OCI-LY7 (cell line): Measurements from ENCODE around the gene KTN1. TPM values are rescaled to one million over a fixed set of nuclear protein-coding genes. Genes with fewer than 3 reads are reported as not detected.

Source experiments
- BruUV-seq: library from RNA; stranded (reverse); fragments of 400-500 nt; replicated peaks from 2 replicates; lab custom pipeline; 2021; lab: Mats Ljungman, UMichigan
- CTCF ChIA-PET: fragments of 300-600 bp; sonication (Branson Sonifier 250); formaldehyde crosslinking; loops from one replicate; lab custom pipeline; 2022; ENCODE audit warnings: antibody characterized with exemption; ENCODE audit not compliant: unreplicated experiment; lab: Charles Lee
- POLR2A ChIA-PET: fragments of 300-600 bp; sonication (Branson Sonifier 250); formaldehyde crosslinking; loops from one replicate; lab custom pipeline; 2022; ENCODE audit warnings: antibody characterized with exemption; lab: Charles Lee
- DNase-seq: peaks from one replicate; pipeline ENCODE4 v3.0.0-alpha.2; 2015; ENCODE audit warnings: low spot score
- H2AFZ ChIP-seq: fragments of 200-600 bp; sonication (generic), shearing (Covaris generic); 2 replicates; pipeline ENCODE4 v1.6.1; 2014; ENCODE audit warnings: mild to moderate bottlenecking, antibody characterized with exemption, low read length, moderate library complexity
- H3K27ac ChIP-seq: fragments of 200-600 bp; sonication (generic); 2 replicates; pipeline ENCODE4 v1.5.1; 2014; ENCODE audit warnings: mixed run types, low read depth, mild to moderate bottlenecking, moderate library complexity, low read length, inconsistent platforms; ENCODE audit not compliant: poor library complexity, severe bottlenecking
- H3K36me3 ChIP-seq: fragments of 200-600 bp; sonication (generic); 2 replicates; pipeline ENCODE4 v1.6.1; 2014; ENCODE audit warnings: mild to moderate bottlenecking, antibody characterized with exemption, low read length, moderate library complexity, mixed read lengths; ENCODE audit not compliant: insufficient read depth
- H3K4me1 ChIP-seq: fragments of 200-600 bp; sonication (generic); 2 replicates; pipeline ENCODE4 v1.5.1; 2014; ENCODE audit warnings: mild to moderate bottlenecking, low read length; ENCODE audit not compliant: insufficient read depth, poor library complexity, severe bottlenecking
- H3K4me2 ChIP-seq: fragments of 200-600 bp; sonication (generic); 2 replicates; pipeline ENCODE4 v1.6.1; 2014; ENCODE audit warnings: mild to moderate bottlenecking, low read length
- H3K4me3 ChIP-seq: fragments of 200-600 bp; sonication (generic); 2 replicates; pipeline ENCODE4 v1.5.1; 2014; ENCODE audit warnings: mild to moderate bottlenecking, low read depth, low read length; ENCODE audit not compliant: poor library complexity, severe bottlenecking
- H3K79me2 ChIP-seq: fragments of 200-600 bp; sonication (generic); 2 replicates; pipeline ENCODE4 v1.6.1; 2016; ENCODE audit warnings: low read depth, mild to moderate bottlenecking, low read length, moderate library complexity, mixed read lengths; ENCODE audit not compliant: insufficient read depth
- H3K9me2 ChIP-seq: fragments of 200-600 bp; sonication (generic); 2 replicates; pipeline ENCODE4 v1.6.1; 2016; ENCODE audit warnings: mild to moderate bottlenecking, low read length, mixed read lengths; ENCODE audit not compliant: insufficient read depth
- H3K9me3 ChIP-seq: fragments of 200-600 bp; sonication (generic); 2 replicates; pipeline ENCODE4 v1.6.1; 2014; ENCODE audit warnings: mild to moderate bottlenecking, mixed run types, low read length, mixed read lengths
- H4K20me1 ChIP-seq: fragments of 200-600 bp; sonication (generic); 2 replicates; pipeline ENCODE4 v1.6.1; 2014; ENCODE audit warnings: mild to moderate bottlenecking, antibody characterized with exemption, low read length, moderate library complexity, mixed read lengths; ENCODE audit not compliant: insufficient read depth
- EZH2phosphoT487 ChIP-seq: fragments of 200-600 bp; sonication (generic); IDR thresholded peaks from 2 replicates; pipeline ENCODE4 v1.6.1; 2018; ENCODE audit warnings: low read depth, borderline replicate concordance, mild to moderate bottlenecking, mixed run types, antibody characterized with exemption, low read length, moderate library complexity, mixed read lengths
- intact Hi-C: fragments of 100-400 bp; cut with micrococcal nuclease; formaldehyde crosslinking; loops from one replicate; pipeline ENCODE4 v1.10.0; 2022; ENCODE audit not compliant: unreplicated experiment
- total RNA-seq, 2 experiments: library from RNA; depleted of rRNA in 1 of 2; stranded (reverse); fragments of >200 nt in 1 of 2; shearing (Covaris generic) in 1 of 2; gene quantifications; 2 replicates each; pipeline ENCODE4 v1.2.3, GENCODE V29; 2014 to 2022
- TF ChIP-seq, protein P1 (sequence below): fragments of 200-600 bp; sonication (generic); conservative IDR thresholded peaks from 2 replicates; pipeline ENCODE4 v1.5.1; 2014; ENCODE audit warnings: mild to moderate bottlenecking, antibody characterized with exemption, low read length, moderate library complexity, mixed read lengths

KTN1 gene
- total RNA-seq, 2 experiments from 2014 or later = 60.6 to 124 TPM

DNA sequence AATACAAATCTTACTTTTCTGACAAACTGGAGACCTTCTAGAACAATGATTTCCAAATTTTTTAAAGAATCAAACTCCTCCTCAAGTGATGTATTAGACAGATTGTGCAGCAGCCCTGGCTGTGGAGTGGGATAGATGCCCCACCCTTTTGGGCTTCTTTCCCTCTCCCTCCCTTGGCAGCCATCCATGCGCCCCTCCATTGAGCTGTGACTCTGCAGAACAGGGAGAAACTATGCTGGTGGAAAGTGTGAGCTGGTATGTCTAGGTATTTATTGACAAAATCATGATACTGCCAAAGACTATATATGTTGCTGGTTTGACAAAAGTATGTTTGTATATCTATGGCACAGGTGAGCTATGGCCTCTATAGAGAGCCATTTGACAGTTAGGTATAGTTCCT, 138.5 kb downstream of the KTN1 start:
- POLR2A ChIA-PET = interaction anchor here (0.5 kb wide), 1 partner anchor 102 kb away, joined by 3 read pairs; no protein-coding TSS in a partner anchor
- Histone ChIP-seq H3K4me2 (no peak overlapping the region), H3K36me3 (no peaks in the 10 kb centered on the region), H3K27ac (no peak overlapping the region), H3K4me3 (no peak overlapping the region), H3K9me2 (no peaks in the 10 kb centered on the region), H3K4me1 (no peaks in the 10 kb centered on the region), H4K20me1 (no peaks in the 10 kb centered on the region), H2AFZ (no peak overlapping the region), H3K79me2 (no peaks in the 10 kb centered on the region), H3K9me3 (no peaks in the 10 kb centered on the region)
- intact Hi-C loops = no loop called here
- TF ChIP-seq, protein P1, sequence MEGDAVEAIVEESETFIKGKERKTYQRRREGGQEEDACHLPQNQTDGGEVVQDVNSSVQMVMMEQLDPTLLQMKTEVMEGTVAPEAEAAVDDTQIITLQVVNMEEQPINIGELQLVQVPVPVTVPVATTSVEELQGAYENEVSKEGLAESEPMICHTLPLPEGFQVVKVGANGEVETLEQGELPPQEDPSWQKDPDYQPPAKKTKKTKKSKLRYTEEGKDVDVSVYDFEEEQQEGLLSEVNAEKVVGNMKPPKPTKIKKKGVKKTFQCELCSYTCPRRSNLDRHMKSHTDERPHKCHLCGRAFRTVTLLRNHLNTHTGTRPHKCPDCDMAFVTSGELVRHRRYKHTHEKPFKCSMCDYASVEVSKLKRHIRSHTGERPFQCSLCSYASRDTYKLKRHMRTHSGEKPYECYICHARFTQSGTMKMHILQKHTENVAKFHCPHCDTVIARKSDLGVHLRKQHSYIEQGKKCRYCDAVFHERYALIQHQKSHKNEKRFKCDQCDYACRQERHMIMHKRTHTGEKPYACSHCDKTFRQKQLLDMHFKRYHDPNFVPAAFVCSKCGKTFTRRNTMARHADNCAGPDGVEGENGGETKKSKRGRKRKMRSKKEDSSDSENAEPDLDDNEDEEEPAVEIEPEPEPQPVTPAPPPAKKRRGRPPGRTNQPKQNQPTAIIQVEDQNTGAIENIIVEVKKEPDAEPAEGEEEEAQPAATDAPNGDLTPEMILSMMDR = no peak
- no peak for TF ChIP-seq EZH2phosphoT487
- no TSS peak for BruUV-seq
- DNase-seq = no peak
- CTCF ChIA-PET = no interaction called here

DNA sequence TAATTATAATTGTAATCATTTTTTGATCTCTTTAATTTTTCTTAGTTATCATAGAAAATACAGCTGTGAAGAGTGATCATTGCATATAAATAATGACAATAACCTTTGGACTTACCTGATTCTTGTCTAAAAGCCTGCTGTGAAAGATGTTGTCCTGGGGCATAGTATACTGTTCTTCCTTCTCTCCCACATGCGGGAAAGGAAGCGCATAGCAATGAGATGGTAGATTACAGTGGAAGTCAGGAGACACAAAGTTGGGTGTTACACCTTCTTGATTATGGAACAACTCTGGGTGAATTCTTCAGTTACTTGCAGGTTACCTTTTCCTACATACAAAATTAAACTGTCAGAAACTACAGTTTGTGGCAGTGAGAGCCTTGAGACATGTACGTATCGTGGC, 140.8 kb downstream of the KTN1 start:
- Histone ChIP-seq H4K20me1 (no peaks in the 10 kb centered on the region), H2AFZ (no peak overlapping the region), H3K4me2 (no peak overlapping the region), H3K27ac (no peak overlapping the region), H3K36me3 (no peaks in the 10 kb centered on the region), H3K4me1 (no peaks in the 10 kb centered on the region), H3K4me3 (no peak overlapping the region), H3K79me2 (no peaks in the 10 kb centered on the region), H3K9me3 (no peaks in the 10 kb centered on the region), H3K9me2 (no peaks in the 10 kb centered on the region)
- intact Hi-C loops = no loop called here
- no peak for DNase-seq
- no TSS peak for BruUV-seq
- TF ChIP-seq EZH2phosphoT487 = no peak
- ChIA-PET CTCF (no interaction called here), POLR2A (no interaction called here)

DNA sequence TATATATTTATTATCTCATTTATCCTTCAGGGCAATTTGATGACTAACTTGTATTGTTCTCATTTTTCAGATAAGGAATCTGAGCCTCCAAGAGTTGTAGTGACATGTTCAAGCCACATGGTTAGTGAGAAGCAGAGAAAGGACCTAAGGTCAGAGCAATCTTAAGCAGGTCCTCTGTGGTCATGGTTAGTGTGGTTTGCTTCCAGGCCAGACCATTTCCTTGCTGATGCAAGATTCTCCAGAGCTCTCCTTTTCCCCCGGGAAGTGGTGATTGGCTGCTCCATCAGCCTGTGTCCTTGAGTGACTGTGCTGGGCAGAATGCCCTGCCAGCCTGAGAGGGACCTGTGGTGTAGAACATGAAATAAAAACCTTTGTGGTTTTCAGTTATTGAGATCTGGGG, 141.3 kb downstream of the KTN1 start:
- H3K36me3 ChIP-seq = no peaks in the 10 kb centered on the region
- TF ChIP-seq, protein P1 = no peak
- no peak for TF ChIP-seq EZH2phosphoT487
- intact Hi-C loops = no loop called here
- H3K4me1 ChIP-seq = no peaks in the 10 kb centered on the region
- no peaks in the 10 kb centered on the region for H3K79me2 ChIP-seq
- no peaks in the 10 kb centered on the region for H3K9me3 ChIP-seq
- CTCF ChIA-PET = no interaction called here
- H3K9me2 ChIP-seq = no peaks in the 10 kb centered on the region
- H2AFZ ChIP-seq = no peak overlapping the region
- no peak overlapping the region for H3K4me2 ChIP-seq
- DNase-seq = no peak
- H4K20me1 ChIP-seq = no peaks in the 10 kb centered on the region
- POLR2A ChIA-PET = no interaction called here
- H3K27ac ChIP-seq = no peak overlapping the region
- no TSS peak for BruUV-seq
- H3K4me3 ChIP-seq = no peak overlapping the region
